OCI-LY3 (cell line): ENCODE results near the gene ACSL3.

Source experiments
- EZH2phosphoT487 ChIP-seq: fragments of 200-600 bp; shearing (Covaris generic); IDR thresholded peaks from 2 replicates; pipeline ENCODE4 v1.6.1; 2018; ENCODE audit warnings: antibody characterized with exemption, mixed run types, low read depth
- TF ChIP-seq, protein P1 (sequence below): fragments of 200-600, 300-600 bp; sonication (generic); IDR thresholded peaks from 2 replicates; pipeline ENCODE4 v1.5.1; 2014; ENCODE audit warnings: antibody characterized with exemption, low read length, low read depth

GRCh38 chr2:222840060-222840802 is 20.6 kb upstream of the ACSL3 start:
- TF ChIP-seq EZH2phosphoT487: no peak
- TF ChIP-seq, protein P1, sequence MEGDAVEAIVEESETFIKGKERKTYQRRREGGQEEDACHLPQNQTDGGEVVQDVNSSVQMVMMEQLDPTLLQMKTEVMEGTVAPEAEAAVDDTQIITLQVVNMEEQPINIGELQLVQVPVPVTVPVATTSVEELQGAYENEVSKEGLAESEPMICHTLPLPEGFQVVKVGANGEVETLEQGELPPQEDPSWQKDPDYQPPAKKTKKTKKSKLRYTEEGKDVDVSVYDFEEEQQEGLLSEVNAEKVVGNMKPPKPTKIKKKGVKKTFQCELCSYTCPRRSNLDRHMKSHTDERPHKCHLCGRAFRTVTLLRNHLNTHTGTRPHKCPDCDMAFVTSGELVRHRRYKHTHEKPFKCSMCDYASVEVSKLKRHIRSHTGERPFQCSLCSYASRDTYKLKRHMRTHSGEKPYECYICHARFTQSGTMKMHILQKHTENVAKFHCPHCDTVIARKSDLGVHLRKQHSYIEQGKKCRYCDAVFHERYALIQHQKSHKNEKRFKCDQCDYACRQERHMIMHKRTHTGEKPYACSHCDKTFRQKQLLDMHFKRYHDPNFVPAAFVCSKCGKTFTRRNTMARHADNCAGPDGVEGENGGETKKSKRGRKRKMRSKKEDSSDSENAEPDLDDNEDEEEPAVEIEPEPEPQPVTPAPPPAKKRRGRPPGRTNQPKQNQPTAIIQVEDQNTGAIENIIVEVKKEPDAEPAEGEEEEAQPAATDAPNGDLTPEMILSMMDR: no peak
